Fibroblast of skin of left biceps (primary cell): Measurements from ENCODE around the gene LRIT2.

Source experiments
- DNase-seq, 2 experiments: peaks; one replicate each; pipeline ENCODE4 v3.0.0-alpha.2; 2013; ENCODE audit warnings: low read depth in 2 of 2

Gene LRIT2

GRCh38 chr10:84225427-84226173 is at the start of gene LRIT2:
LRIT2 (minus strand) TSS chr10:84225544; CDS start chr10:84225520, 24 bp downstream.
- DNase-seq: no peak

- DNase-seq: no peak
These were observed 45.4 kb upstream of the LRIT2 start for GRCh38 chr10:84270708-84271107.

GRCh38 chr10:84269773-84270172 is 44.4 kb upstream of the LRIT2 start:
- peak; percentile 37 to 42 for DNase-seq

GRCh38 chr10:84269162-84269561 is 43.8 kb upstream of the LRIT2 start:
- no peak for DNase-seq

GRCh38 chr10:84267503-84268126 is 42.3 kb upstream of the LRIT2 start:
- DNase-seq: no peak

- DNase-seq: no peak
These were observed 40.1 kb upstream of the LRIT2 start for GRCh38 chr10:84265418-84265817.

- no peak for DNase-seq
These were observed 39.3 kb upstream of the LRIT2 start for GRCh38 chr10:84264611-84265141.

- DNase-seq: no peak
These were observed 38.4 kb upstream of the LRIT2 start for GRCh38 chr10:84263716-84264115.

- no peak for DNase-seq
These were observed 37.0 kb upstream of the LRIT2 start for GRCh38 chr10:84262190-84262956.

GRCh38 chr10:84261236-84261915 is 36.0 kb upstream of the LRIT2 start:
- DNase-seq: no peak

GRCh38 chr10:84258034-84258695 is 32.8 kb upstream of the LRIT2 start:
- DNase-seq: no peak

- no peak for DNase-seq
These were observed 32.1 kb upstream of the LRIT2 start for GRCh38 chr10:84257343-84258020.

GRCh38 chr10:84256510-84257342 is 31.4 kb upstream of the LRIT2 start:
- no peak for DNase-seq

- DNase-seq: no peak
These were observed 29.5 kb upstream of the LRIT2 start for GRCh38 chr10:84254552-84255478.

GRCh38 chr10:84248794-84249193 is 23.4 kb upstream of the LRIT2 start:
- no peak for DNase-seq

- DNase-seq: no peak
These were observed 22.2 kb upstream of the LRIT2 start for GRCh38 chr10:84247496-84247895.

- DNase-seq: no peak
These were observed 19.4 kb upstream of the LRIT2 start, which contains the start of gene RGR for GRCh38 chr10:84244651-84245270. RGR (plus strand) TSS chr10:84245053; CDS start chr10:84245091, 38 bp downstream.

GRCh38 chr10:84243759-84244158 is 18.4 kb upstream of the LRIT2 start:
- DNase-seq: no peak
